Erythroblast (primary cell): ENCODE data around the gene SLC9B2.

Source experiments
- GATA1 ChIP-seq: IDR thresholded peaks from 2 replicates; pipeline ENCODE4 v1.6.1; 2011; ENCODE audit warnings: low read depth, mild to moderate bottlenecking, control low read depth, low read length, moderate library complexity
- POLR2A ChIP-seq: IDR thresholded peaks from 2 replicates; pipeline ENCODE4 v1.6.1; 2011; ENCODE audit warnings: mild to moderate bottlenecking, low read length

GRCh38 chr4:103067841-103068547 lies 8.6 kb downstream of the SLC9B2 start:
- no peak for TF ChIP-seq POLR2A
- TF ChIP-seq GATA1: no peak
